AG04449 (cell line): Measurements from ENCODE around the gene CLDN7.

Experiments
- CTCF ChIA-PET: fragments of 350-600 bp; formaldehyde crosslinking; extraction: SDS; loops from one replicate; lab custom pipeline; 2021; ENCODE audit warnings: antibody characterized with exemption; lab: Yijun Ruan, JAX
- POLR2A ChIA-PET: fragments of 400-600, 350-600 bp; formaldehyde crosslinking; extraction: SDS; loops from one replicate; lab custom pipeline; 2020; ENCODE audit warnings: antibody characterized with exemption, inconsistent platforms; lab: Yijun Ruan, JAX
- DNase-seq: peaks from one replicate; pipeline ENCODE4 v3.0.0-alpha.2; 2010; ENCODE audit warnings: low read depth, low spot score
- H3K4me3 ChIP-seq: 2 replicates; pipeline ENCODE4 v1.5.1; 2011; ENCODE audit warnings: low read depth, mild to moderate bottlenecking, control low read depth, low read length
- TF ChIP-seq, protein P1 (sequence below): IDR thresholded peaks from one replicate; pipeline ENCODE4 v1.5.1; 2011; ENCODE audit warnings: mild to moderate bottlenecking, moderate library complexity, low read length, control low read depth, inconsistent platforms; ENCODE audit not compliant: insufficient read depth; ENCODE audit errors: missing control alignments

CLDN7 gene

DNA sequence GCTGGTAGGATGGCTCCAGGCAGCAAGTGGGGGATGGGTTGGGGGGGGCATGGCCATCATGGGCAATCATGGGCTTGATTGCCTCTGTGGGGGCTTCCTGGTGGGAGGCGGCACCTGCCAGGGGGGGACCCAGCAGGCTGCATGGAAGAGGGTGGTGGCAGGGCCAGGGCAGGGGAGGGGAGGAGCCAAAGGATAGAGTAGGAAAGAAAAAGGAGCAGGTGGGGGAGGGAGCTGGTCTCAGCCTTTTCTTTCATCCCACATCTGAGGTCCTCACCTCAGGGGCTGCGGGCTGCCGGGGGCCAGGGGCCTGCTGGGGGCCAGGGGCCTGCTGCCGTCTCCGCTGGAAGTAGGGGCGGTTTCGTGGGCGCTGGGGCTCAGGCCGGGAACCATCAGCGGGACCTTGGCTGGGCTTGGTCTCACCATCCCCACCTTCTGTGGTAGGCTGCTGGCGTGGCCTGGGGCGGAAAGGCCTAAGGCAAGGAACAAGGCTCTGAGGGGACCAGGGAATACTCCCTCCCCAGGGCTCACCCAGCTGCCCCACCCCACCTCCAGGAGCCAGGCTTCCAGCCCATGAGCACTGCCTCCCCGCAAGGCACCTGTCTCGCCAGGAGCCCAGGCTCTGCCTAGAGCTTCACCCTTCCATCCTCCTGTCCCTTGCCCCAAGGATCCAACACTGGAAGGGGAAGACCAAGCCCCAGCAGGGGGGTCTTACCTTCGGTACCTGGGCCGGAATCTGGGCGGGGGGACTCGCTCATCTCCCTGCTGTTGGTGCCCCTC, 27.2 kb upstream of the CLDN7 start:
- TF ChIP-seq, protein P1, sequence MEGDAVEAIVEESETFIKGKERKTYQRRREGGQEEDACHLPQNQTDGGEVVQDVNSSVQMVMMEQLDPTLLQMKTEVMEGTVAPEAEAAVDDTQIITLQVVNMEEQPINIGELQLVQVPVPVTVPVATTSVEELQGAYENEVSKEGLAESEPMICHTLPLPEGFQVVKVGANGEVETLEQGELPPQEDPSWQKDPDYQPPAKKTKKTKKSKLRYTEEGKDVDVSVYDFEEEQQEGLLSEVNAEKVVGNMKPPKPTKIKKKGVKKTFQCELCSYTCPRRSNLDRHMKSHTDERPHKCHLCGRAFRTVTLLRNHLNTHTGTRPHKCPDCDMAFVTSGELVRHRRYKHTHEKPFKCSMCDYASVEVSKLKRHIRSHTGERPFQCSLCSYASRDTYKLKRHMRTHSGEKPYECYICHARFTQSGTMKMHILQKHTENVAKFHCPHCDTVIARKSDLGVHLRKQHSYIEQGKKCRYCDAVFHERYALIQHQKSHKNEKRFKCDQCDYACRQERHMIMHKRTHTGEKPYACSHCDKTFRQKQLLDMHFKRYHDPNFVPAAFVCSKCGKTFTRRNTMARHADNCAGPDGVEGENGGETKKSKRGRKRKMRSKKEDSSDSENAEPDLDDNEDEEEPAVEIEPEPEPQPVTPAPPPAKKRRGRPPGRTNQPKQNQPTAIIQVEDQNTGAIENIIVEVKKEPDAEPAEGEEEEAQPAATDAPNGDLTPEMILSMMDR = no peak
- CTCF ChIA-PET = interaction anchor here (1.1 to 13.4 kb wide), 3 partner anchors 9 to 152 kb away, joined by 3 to 255 read pairs (median 56); partner anchors contain the start of gene SLC2A4
- DNase-seq = no peak
- POLR2A ChIA-PET = no interaction called here
- no peak overlapping the region for H3K4me3 ChIP-seq

DNA sequence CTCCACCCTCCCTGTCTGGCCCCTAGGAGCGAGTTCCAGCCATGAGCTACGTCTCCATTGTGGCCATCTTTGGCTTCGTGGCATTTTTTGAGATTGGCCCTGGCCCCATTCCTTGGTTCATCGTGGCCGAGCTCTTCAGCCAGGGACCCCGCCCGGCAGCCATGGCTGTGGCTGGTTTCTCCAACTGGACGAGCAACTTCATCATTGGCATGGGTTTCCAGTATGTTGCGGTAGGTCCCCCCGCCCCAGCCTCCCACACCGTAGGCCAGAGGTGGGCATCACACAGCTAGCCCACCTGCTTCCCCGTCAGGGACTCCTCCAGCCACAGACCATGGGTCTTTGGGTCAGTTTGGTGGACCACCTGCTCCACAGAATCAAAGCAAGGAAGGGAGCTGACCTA, 23.4 kb upstream of the CLDN7 start:
- CTCF ChIA-PET = interaction anchor here (1.0 to 13.4 kb wide), 4 partner anchors 15 to 65 kb away, joined by 3 to 255 read pairs (median 4); no protein-coding TSS in a partner anchor
- no peak overlapping the region for H3K4me3 ChIP-seq
- no peak for DNase-seq
- POLR2A ChIA-PET = interaction anchor here (0.9 kb wide), 1 partner anchor 29 kb away, joined by 3 read pairs; the partner anchor contains the start of gene GPS2
- TF ChIP-seq, protein P1 = no peak

DNA sequence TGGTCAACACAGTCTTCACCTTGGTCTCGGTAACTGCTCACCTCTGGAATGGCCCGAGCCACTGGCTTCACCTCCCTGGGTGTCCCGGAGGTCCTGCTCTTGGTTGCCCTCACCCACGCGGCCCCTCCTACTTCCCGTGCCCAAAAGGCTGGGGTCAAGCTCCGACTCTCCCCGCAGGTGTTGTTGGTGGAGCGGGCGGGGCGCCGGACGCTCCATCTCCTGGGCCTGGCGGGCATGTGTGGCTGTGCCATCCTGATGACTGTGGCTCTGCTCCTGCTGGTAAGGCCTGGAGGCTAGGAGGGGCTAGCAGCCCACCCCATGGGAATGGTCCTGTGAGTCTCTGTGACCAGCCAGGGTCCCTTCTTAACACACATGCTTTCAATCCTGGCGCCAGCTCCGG, 22.6 kb upstream of the CLDN7 start:
- ChIA-PET POLR2A (interaction anchor here (0.9 kb wide), 1 partner anchor 30 kb away, joined by 3 read pairs; the partner anchor contains the start of gene GPS2), CTCF (interaction anchor here (1.0 to 13.4 kb wide), 4 partner anchors 16 to 85 kb away, joined by 3 to 255 read pairs (median 4); no protein-coding TSS in a partner anchor)
- no peak for DNase-seq
- TF ChIP-seq, protein P1 = no peak
- H3K4me3 ChIP-seq = no peak overlapping the region

DNA sequence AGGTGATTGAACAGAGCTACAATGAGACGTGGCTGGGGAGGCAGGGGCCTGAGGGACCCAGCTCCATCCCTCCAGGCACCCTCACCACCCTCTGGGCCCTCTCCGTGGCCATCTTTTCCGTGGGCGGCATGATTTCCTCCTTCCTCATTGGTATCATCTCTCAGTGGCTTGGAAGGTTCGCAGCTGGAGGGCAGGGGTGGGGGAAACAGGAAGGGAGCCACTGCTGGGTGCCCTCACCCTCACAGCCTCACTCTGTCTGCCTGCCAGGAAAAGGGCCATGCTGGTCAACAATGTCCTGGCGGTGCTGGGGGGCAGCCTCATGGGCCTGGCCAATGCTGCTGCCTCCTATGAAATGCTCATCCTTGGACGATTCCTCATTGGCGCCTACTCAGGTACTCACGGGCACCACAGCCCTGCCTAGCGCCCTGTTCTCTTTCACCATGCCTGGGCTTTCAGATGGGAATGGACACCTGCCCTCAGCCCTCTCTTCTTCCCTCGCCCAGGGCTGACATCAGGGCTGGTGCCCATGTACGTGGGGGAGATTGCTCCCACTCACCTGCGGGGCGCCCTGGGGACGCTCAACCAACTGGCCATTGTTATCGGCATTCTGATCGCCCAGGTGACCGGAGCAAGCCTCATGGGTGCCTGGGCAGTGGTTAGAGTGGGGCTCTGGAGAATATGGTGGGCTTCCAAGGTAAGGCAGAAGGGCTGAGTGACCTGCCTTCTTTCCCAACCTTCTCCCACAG, 21.4 kb upstream of the CLDN7 start:
- POLR2A ChIA-PET = no interaction called here
- TF ChIP-seq, protein P1 = no peak
- DNase-seq = no peak
- no peak overlapping the region for H3K4me3 ChIP-seq
- CTCF ChIA-PET = interaction anchor here (0.8 to 13.4 kb wide), 7 partner anchors 8 to 277 kb away, joined by 3 to 255 read pairs (median 7); no protein-coding TSS in a partner anchor

DNA sequence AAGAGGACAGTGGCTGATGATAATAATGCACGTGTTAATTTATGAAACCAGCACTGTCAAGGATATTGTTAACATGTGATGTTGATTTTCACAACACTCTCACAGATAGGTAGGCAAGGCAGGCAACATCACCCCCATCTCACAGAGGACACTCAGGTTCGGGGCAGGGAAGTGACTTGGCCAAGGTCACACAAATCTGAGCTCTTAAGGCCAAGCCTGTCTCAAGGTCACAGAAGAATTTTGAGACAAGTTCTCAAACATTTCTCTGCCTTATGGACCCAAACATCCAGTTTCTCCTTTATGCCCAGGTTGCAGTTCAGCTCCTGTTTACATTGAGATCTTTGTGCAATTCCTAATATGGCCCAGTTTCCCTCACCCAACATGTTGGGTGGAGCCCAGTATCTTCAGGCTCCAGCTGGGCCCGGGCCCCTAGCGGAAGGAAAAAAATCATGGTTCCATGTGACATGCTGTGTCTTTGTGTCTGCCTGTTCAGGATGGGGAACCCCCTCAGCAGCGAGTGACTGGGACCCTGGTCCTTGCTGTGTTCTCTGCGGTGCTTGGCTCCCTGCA, 20.6 kb upstream of the CLDN7 start:
- TF ChIP-seq, protein P1 = no peak
- DNase-seq = no peak
- no peak overlapping the region for H3K4me3 ChIP-seq
- POLR2A ChIA-PET = interaction anchor here (0.6 to 0.7 kb wide), 2 partner anchors 16 kb away, joined by 3 to 4 read pairs; no protein-coding TSS in a partner anchor
- CTCF ChIA-PET = interaction anchor here (0.8 to 13.4 kb wide), 7 partner anchors 9 to 405 kb away, joined by 3 to 255 read pairs (median 7); partner anchors contain the start of genes TP53 and WRAP53
